HEK293 (cell line): ENCODE data around the gene MLLT11.

Experiments
- CTCF ChIA-PET: fragments of 350-600 bp; formaldehyde crosslinking; extraction: SDS; loops from one replicate; lab custom pipeline; 2021; ENCODE audit warnings: antibody characterized with exemption; lab: Yijun Ruan, JAX
- POLR2A ChIA-PET: fragments of 300-600 bp; formaldehyde crosslinking; extraction: SDS; loops from one replicate; lab custom pipeline; 2020; ENCODE audit warnings: antibody characterized with exemption, inconsistent platforms; lab: Yijun Ruan, JAX
- H3K27ac ChIP-seq: fragments of 200-500 bp; sonication (Bioruptor generic); 2 replicates; pipeline ENCODE4 v1.5.1; 2014; ENCODE audit warnings: low read depth, low read length, control low read depth, inconsistent platforms; ENCODE audit errors: extremely low read depth
- H3K36me3 ChIP-seq, 2 experiments: fragments of 200-500 bp in 1 of 2; sonication (Bioruptor generic) in 1 of 2; 1 replicate in 1 of 2; 2 replicates in 1 of 2; pipeline ENCODE4 v1.5.1; 2014 to 2017; ENCODE audit warnings: inconsistent platforms in 2 of 2, low read length in 2 of 2; ENCODE audit not compliant: control insufficient read depth in 2 of 2, insufficient read depth in 1 of 2
- H3K4me1 ChIP-seq: fragments of 200-500 bp; sonication (Bioruptor generic); 2 replicates; pipeline ENCODE4 v1.5.1; 2014; ENCODE audit warnings: mild to moderate bottlenecking, low read length, inconsistent platforms; ENCODE audit not compliant: control insufficient read depth, insufficient read depth
- H3K4me3 ChIP-seq: 2 replicates; pipeline ENCODE4 v1.5.1; 2011; ENCODE audit warnings: low read depth, mild to moderate bottlenecking, control low read depth, low read length, moderate library complexity
- H3K9me3 ChIP-seq: fragments of 200-500 bp; sonication (Bioruptor generic); 2 replicates; pipeline ENCODE4 v1.5.1; 2014; ENCODE audit warnings: low read depth, low read length, inconsistent platforms; ENCODE audit not compliant: control insufficient read depth, insufficient read depth
- GLI2 ChIP-seq: fragments of 450-650 bp; formaldehyde crosslinking; IDR thresholded peaks from 2 replicates; pipeline ENCODE4; 2017; ENCODE audit warnings: missing biosample characterization, missing genetic modification characterization, low read depth, borderline replicate concordance
- GLIS1 ChIP-seq: fragments of 450-650 bp; formaldehyde crosslinking; IDR thresholded peaks from 2 replicates; pipeline ENCODE4 v1.5.1; 2016; ENCODE audit warnings: missing biosample characterization, missing genetic modification characterization
- KLF10 ChIP-seq: fragments of 450-650 bp; IDR thresholded peaks from 2 replicates; pipeline ENCODE4 v1.5.1; 2018; ENCODE audit warnings: missing biosample characterization, mild to moderate bottlenecking, missing genetic modification characterization
- OVOL3 ChIP-seq: fragments of 450-650 bp; formaldehyde crosslinking; IDR thresholded peaks from 2 replicates; pipeline ENCODE4 v1.5.1; 2016; ENCODE audit warnings: missing biosample characterization, missing genetic modification characterization
- SALL2 ChIP-seq: fragments of 450-650 bp; formaldehyde crosslinking; IDR thresholded peaks from 2 replicates; pipeline ENCODE4 v1.5.0; 2017; ENCODE audit warnings: missing biosample characterization, mild to moderate bottlenecking, missing genetic modification characterization, borderline replicate concordance
- YY2 ChIP-seq: fragments of 450-650 bp; formaldehyde crosslinking; IDR thresholded peaks from 2 replicates; pipeline ENCODE4 v1.5.1; 2016; ENCODE audit warnings: missing biosample characterization, missing genetic modification characterization
- ZBTB17 ChIP-seq: fragments of 450-650 bp; formaldehyde crosslinking; IDR thresholded peaks from 2 replicates; pipeline ENCODE4 v1.5.1; 2016; ENCODE audit warnings: missing biosample characterization, missing genetic modification characterization
- ZBTB20 ChIP-seq: fragments of 450-650 bp; formaldehyde crosslinking; IDR thresholded peaks from 2 replicates; pipeline ENCODE4 v1.5.1; 2016; ENCODE audit warnings: missing biosample characterization, missing genetic modification characterization
- ZBTB48 ChIP-seq: fragments of 450-650 bp; formaldehyde crosslinking; IDR thresholded peaks from 2 replicates; pipeline ENCODE4 v1.5.1; 2016; ENCODE audit warnings: missing biosample characterization, missing genetic modification characterization
- ZNF140 ChIP-seq: fragments of 450-650 bp; formaldehyde crosslinking; IDR thresholded peaks from 2 replicates; pipeline ENCODE4 v1.5.1; 2016; ENCODE audit warnings: missing biosample characterization, missing genetic modification characterization
- ZNF16 ChIP-seq: fragments of 450-650 bp; formaldehyde crosslinking; IDR thresholded peaks from 2 replicates; pipeline ENCODE4 v1.5.1; 2016; ENCODE audit warnings: low read depth, missing biosample characterization, missing genetic modification characterization
- ZNF239 ChIP-seq: fragments of 450-650 bp; formaldehyde crosslinking; IDR thresholded peaks from 2 replicates; pipeline ENCODE4 v1.5.1; 2016; ENCODE audit warnings: missing biosample characterization, missing genetic modification characterization
- ZNF394 ChIP-seq: fragments of 450-650 bp; formaldehyde crosslinking; IDR thresholded peaks from 2 replicates; pipeline ENCODE4 v1.5.1; 2016; ENCODE audit warnings: missing biosample characterization, missing genetic modification characterization, mild to moderate bottlenecking, moderate library complexity, borderline replicate concordance
- ZNF404 ChIP-seq: fragments of 450-650 bp; formaldehyde crosslinking; IDR thresholded peaks from 2 replicates; pipeline ENCODE4 v1.5.1; 2017; ENCODE audit warnings: missing biosample characterization, missing genetic modification characterization
- ZNF433 ChIP-seq: fragments of 450-650 bp; formaldehyde crosslinking; IDR thresholded peaks from 2 replicates; pipeline ENCODE4 v1.5.1; 2016; ENCODE audit warnings: missing biosample characterization, missing genetic modification characterization, low read depth
- ZNF548 ChIP-seq: fragments of 450-650 bp; formaldehyde crosslinking; IDR thresholded peaks from 2 replicates; pipeline ENCODE4 v1.5.1; 2016; ENCODE audit warnings: missing biosample characterization, missing genetic modification characterization
- ZNF561 ChIP-seq: fragments of 450-650 bp; IDR thresholded peaks from 2 replicates; pipeline ENCODE4 v1.5.1; 2018; ENCODE audit warnings: missing biosample characterization, missing genetic modification characterization, borderline replicate concordance
- ZNF621 ChIP-seq: fragments of 450-650 bp; formaldehyde crosslinking; IDR thresholded peaks from 2 replicates; pipeline ENCODE4 v1.5.1; 2017; ENCODE audit warnings: missing biosample characterization, missing genetic modification characterization
- ZNF623 ChIP-seq: fragments of 450-650 bp; formaldehyde crosslinking; IDR thresholded peaks from 2 replicates; pipeline ENCODE4 v1.5.1; 2016; ENCODE audit warnings: missing biosample characterization, missing genetic modification characterization
- ZNF670 ChIP-seq: fragments of 450-650 bp; formaldehyde crosslinking; IDR thresholded peaks from 2 replicates; pipeline ENCODE4 v1.5.1; 2016; ENCODE audit warnings: missing biosample characterization, missing genetic modification characterization, low read depth
- ZNF677 ChIP-seq: fragments of 450-650 bp; IDR thresholded peaks from 2 replicates; pipeline ENCODE4 v1.5.0; 2018; ENCODE audit warnings: missing biosample characterization, mild to moderate bottlenecking, missing genetic modification characterization, moderate library complexity
- ZNF707 ChIP-seq: fragments of 450-650 bp; formaldehyde crosslinking; IDR thresholded peaks from 2 replicates; pipeline ENCODE4 v1.5.1; 2016; ENCODE audit warnings: missing biosample characterization, missing genetic modification characterization
- ZNF785 ChIP-seq: fragments of 450-650 bp; formaldehyde crosslinking; IDR thresholded peaks from 2 replicates; pipeline ENCODE4 v1.5.1; 2016; ENCODE audit warnings: missing biosample characterization, missing genetic modification characterization
- ZNF791 ChIP-seq: fragments of 450-650 bp; formaldehyde crosslinking; IDR thresholded peaks from 2 replicates; pipeline ENCODE4 v1.5.1; 2016; ENCODE audit warnings: missing biosample characterization, missing genetic modification characterization
- ZNF830 ChIP-seq: fragments of 450-650 bp; IDR thresholded peaks from 2 replicates; pipeline ENCODE4 v1.5.0; 2018; ENCODE audit warnings: missing biosample characterization, missing genetic modification characterization, low read depth, mild to moderate bottlenecking, moderate library complexity
- ZSCAN30 ChIP-seq: fragments of 450-650 bp; IDR thresholded peaks from 2 replicates; pipeline ENCODE4 v1.5.1; 2018; ENCODE audit warnings: missing biosample characterization, mild to moderate bottlenecking, missing genetic modification characterization, moderate library complexity
- ZXDB ChIP-seq: fragments of 450-650 bp; formaldehyde crosslinking; IDR thresholded peaks from 2 replicates; pipeline ENCODE4 v1.5.1; 2016; ENCODE audit warnings: missing biosample characterization, missing genetic modification characterization
- TF ChIP-seq, protein P1 (sequence below): fragments of 450-650 bp; formaldehyde crosslinking; IDR thresholded peaks from 2 replicates; pipeline ENCODE4 v1.5.1; 2017; ENCODE audit warnings: missing biosample characterization, missing genetic modification characterization
- TF ChIP-seq, protein P2 (sequence below): fragments of 450-650 bp; formaldehyde crosslinking; IDR thresholded peaks from 2 replicates; pipeline ENCODE4 v1.5.1; 2017; ENCODE audit warnings: missing biosample characterization, missing genetic modification characterization
- TF ChIP-seq, protein P3 (sequence below): fragments of 450-650 bp; formaldehyde crosslinking; IDR thresholded peaks from 2 replicates; pipeline ENCODE4 v1.5.1; 2016; ENCODE audit warnings: missing biosample characterization, missing genetic modification characterization
- TF ChIP-seq, protein P4 (sequence below): fragments of 450-650 bp; formaldehyde crosslinking; IDR thresholded peaks from 2 replicates; pipeline ENCODE4 v1.5.1; 2016; ENCODE audit warnings: missing biosample characterization, missing genetic modification characterization
- TF ChIP-seq, protein P5 (sequence below): fragments of 450-650 bp; formaldehyde crosslinking; IDR thresholded peaks from 2 replicates; pipeline ENCODE4 v1.5.1; 2016; ENCODE audit warnings: missing biosample characterization, missing genetic modification characterization

Gene MLLT11

DNA sequence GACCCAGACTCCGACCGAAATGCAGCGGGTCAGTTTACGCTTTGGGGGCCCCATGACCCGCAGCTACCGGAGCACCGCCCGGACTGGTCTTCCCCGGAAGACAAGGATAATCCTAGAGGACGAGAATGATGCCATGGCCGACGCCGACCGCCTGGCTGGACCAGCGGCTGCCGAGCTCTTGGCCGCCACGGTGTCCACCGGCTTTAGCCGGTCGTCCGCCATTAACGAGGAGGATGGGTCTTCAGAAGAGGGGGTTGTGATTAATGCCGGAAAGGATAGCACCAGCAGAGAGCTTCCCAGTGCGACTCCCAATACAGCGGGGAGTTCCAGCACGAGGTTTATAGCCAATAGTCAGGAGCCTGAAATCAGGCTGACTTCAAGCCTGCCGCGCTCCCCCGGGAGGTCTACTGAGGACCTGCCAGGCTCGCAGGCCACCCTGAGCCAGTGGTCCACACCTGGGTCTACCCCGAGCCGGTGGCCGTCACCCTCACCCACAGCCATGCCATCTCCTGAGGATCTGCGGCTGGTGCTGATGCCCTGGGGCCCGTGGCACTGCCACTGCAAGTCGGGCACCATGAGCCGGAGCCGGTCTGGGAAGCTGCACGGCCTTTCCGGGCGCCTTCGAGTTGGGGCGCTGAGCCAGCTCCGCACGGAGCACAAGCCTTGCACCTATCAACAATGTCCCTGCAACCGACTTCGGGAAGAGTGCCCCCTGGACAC is 12.1 kb upstream of the MLLT11 start (continued):
- 0 out of 2 replicates have a peak, but pooled peaks have one; percentile 13 for TF ChIP-seq ZNF394 (tag by site-specific recombination)
- TF ChIP-seq GLIS1 (tag by site-specific recombination) = peak; percentile 41
- TF ChIP-seq ZBTB48 (tag by site-specific recombination) = peak; percentile 24; the same call in 1 of the 2 replicates
- no peak for TF ChIP-seq ZNF791 (tag by site-specific recombination)
- peak; percentile 50 for TF ChIP-seq YY2 (tag by site-specific recombination)
- no peak for TF ChIP-seq ZNF239 (tag by site-specific recombination)
- no peak for TF ChIP-seq ZNF677 (tag by site-specific recombination)
- TF ChIP-seq ZNF404 (tag by site-specific recombination) = no peak
- TF ChIP-seq ZNF670 = no peak
- TF ChIP-seq, protein P1, sequence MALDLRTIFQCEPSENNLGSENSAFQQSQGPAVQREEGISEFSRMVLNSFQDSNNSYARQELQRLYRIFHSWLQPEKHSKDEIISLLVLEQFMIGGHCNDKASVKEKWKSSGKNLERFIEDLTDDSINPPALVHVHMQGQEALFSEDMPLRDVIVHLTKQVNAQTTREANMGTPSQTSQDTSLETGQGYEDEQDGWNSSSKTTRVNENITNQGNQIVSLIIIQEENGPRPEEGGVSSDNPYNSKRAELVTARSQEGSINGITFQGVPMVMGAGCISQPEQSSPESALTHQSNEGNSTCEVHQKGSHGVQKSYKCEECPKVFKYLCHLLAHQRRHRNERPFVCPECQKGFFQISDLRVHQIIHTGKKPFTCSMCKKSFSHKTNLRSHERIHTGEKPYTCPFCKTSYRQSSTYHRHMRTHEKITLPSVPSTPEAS (tag by site-specific recombination) = no peak
- TF ChIP-seq OVOL3 = no peak
- no peak for TF ChIP-seq SALL2 (tag by site-specific recombination)
- TF ChIP-seq ZNF548 (tag by site-specific recombination) = no peak
- 0 out of 2 replicates have a peak, but pooled peaks have one; percentile 81 for TF ChIP-seq ZBTB20 (tag by site-specific recombination)
- no peak; the same call in 1 of the 2 replicates for TF ChIP-seq ZXDB (tag by site-specific recombination)
- peak; percentile 73 for TF ChIP-seq ZBTB17
- TF ChIP-seq ZNF707 (tag by site-specific recombination) = no peak
- peak; percentile 9; the same call in 1 of the 2 replicates for TF ChIP-seq ZSCAN30 (tag by site-specific recombination)
- TF ChIP-seq ZNF433 = no peak
- TF ChIP-seq ZNF16 (tag by site-specific recombination) = no peak

DNA sequence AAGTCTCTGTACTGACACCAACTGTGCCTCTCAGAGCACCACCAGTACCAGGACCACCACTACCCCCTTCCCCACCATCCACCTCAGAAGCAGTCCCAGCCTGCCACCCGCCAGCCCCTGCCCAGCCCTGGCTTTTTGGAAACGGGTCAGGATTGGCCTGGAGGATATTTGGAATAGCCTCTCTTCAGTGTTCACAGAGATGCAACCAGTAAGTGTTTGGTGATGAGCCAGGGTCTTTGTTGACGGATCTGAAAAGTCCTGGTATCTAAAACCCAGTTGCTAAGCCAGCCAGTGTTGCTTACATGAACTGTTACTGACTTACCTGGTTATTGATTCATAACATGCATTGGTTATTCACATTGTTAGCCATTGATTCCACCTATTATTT is 11.6 kb upstream of the MLLT11 start:
- CTCF ChIA-PET = interaction anchor here (1.1 to 1.8 kb wide), 3 partner anchors 9 to 24 kb away, joined by 4 to 15 read pairs (median 9); partner anchors contain the start of gene MLLT11
- Histone ChIP-seq H3K9me3 (no peaks in the 10 kb centered on the region), H3K4me1 (no peaks in the 10 kb centered on the region), H3K27ac (peak overlapping the region; percentile 81; the same call in 1 of the 2 replicates), H3K4me3 (peak overlapping the region; percentile 52), H3K36me3 (peaks cover 0 to 31% of the 10 kb centered on the region in 2 experiments; a peak in 2 of 3 replicates)
- POLR2A ChIA-PET = interaction anchor here (0.7 to 2.4 kb wide), 5 partner anchors 10 to 707 kb away, joined by 3 to 17 read pairs (median 9); partner anchors contain the start of genes CDC42SE1, MINDY1 and MLLT11
- TF ChIP-seq, protein P2, sequence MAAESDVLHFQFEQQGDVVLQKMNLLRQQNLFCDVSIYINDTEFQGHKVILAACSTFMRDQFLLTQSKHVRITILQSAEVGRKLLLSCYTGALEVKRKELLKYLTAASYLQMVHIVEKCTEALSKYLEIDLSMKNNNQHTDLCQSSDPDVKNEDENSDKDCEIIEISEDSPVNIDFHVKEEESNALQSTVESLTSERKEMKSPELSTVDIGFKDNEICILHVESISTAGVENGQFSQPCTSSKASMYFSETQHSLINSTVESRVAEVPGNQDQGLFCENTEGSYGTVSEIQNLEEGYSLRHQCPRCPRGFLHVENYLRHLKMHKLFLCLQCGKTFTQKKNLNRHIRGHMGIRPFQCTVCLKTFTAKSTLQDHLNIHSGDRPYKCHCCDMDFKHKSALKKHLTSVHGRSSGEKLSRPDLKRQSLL (tag by site-specific recombination) = no peak
- TF ChIP-seq ZNF785 (tag by site-specific recombination) = no peak
- no peak for TF ChIP-seq ZNF140
- TF ChIP-seq ZNF623 (tag by site-specific recombination) = no peak
- TF ChIP-seq, protein P3, sequence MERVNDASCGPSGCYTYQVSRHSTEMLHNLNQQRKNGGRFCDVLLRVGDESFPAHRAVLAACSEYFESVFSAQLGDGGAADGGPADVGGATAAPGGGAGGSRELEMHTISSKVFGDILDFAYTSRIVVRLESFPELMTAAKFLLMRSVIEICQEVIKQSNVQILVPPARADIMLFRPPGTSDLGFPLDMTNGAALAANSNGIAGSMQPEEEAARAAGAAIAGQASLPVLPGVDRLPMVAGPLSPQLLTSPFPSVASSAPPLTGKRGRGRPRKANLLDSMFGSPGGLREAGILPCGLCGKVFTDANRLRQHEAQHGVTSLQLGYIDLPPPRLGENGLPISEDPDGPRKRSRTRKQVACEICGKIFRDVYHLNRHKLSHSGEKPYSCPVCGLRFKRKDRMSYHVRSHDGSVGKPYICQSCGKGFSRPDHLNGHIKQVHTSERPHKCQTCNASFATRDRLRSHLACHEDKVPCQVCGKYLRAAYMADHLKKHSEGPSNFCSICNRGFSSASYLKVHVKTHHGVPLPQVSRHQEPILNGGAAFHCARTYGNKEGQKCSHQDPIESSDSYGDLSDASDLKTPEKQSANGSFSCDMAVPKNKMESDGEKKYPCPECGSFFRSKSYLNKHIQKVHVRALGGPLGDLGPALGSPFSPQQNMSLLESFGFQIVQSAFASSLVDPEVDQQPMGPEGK = peak; percentile 18; the same call in 1 of the 2 replicates
- TF ChIP-seq GLI2 = no peak
- TF ChIP-seq, protein P4, sequence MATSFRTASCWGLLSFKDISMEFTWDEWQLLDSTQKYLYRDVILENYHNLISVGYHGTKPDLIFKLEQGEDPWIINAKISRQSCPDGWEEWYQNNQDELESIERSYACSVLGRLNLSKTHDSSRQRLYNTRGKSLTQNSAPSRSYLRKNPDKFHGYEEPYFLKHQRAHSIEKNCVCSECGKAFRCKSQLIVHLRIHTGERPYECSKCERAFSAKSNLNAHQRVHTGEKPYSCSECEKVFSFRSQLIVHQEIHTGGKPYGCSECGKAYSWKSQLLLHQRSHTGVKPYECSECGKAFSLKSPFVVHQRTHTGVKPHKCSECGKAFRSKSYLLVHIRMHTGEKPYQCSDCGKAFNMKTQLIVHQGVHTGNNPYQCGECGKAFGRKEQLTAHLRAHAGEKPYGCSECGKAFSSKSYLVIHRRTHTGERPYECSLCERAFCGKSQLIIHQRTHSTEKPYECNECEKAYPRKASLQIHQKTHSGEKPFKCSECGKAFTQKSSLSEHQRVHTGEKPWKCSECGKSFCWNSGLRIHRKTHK = no peak
- TF ChIP-seq ZNF621 (tag by site-specific recombination) = no peak
- no peak for TF ChIP-seq KLF10 (tag by site-specific recombination)
- TF ChIP-seq ZNF561 (tag by site-specific recombination) = no peak
- TF ChIP-seq, protein P5, sequence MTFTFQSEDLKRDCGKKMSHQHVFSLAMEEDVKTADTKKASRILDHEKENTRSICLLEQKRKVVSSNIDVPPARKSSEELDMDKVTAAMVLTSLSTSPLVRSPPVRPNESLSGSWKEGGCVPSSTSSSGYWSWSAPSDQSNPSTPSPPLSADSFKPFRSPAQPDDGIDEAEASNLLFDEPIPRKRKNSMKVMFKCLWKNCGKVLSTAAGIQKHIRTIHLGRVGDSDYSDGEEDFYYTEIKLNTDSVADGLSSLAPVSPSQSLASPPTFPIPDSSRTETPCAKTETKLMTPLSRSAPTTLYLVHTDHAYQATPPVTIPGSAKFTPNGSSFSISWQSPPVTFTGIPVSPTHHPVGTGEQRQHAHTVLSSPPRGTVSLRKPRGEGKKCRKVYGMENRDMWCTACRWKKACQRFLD = no peak
- TF ChIP-seq ZNF830 = no peak
